ENCODE data around the gene MCCC1. TPM values are rescaled to one million over a fixed set of nuclear protein-coding genes. Genes with fewer than 3 reads are reported as not detected.

The MCCC1 gene
- total and polyA plus RNA-seq, 2 experiments from 2014 or later: 30.8 to 37.7 TPM

DNA sequence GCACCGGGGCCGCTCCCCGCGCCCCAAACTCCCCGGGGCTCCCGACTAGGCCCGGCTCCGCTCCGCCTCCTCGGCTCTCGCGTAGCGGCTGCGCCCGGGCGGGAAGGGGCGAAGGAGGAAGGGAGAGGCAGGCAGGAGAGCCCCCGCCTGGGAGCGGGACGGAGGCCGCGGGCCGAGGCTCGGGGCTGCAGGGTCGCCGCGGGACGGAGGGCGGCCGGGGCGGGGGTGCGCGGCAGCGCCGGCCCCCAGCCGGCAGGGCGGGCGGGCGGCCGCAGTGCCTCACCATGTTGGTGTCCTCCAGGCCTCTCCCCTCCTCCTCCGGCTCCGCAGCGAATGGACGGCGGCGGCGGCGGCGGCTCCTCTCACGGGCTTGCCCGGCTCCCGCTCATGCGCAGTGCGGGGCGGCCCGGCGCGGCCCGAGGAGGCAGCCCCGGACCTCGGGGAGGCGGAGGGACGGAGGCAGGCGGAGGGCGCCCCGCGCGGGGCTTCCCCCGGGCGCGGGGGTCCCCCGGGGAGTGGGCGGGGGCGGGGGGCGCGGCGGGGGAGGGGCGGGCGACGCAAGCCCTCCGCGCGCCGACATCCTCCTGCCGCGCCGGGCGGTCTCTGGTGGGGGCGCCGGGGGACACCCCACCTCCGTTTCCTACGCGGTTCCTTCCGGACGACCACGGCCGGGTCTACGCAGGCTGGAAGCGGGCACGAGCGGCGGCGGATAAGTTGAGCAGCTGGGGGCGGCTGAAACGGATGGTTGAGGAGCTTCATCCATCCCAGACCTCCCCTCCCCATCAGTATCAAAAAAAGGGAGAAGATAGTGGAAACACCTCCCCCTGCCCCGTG is 118.9 kb downstream of the MCCC1 start, which contains the start of gene DCUN1D1:
DCUN1D1 (minus strand) TSS at position 335 of the 834 bp plus-strand sequence; CDS start at position 286, 49 bp downstream.
- H3K4me1 ChIP-seq (ENCODE audit: insufficient read depth): peaks cover 12% of the 10 kb centered on the region

DNA sequence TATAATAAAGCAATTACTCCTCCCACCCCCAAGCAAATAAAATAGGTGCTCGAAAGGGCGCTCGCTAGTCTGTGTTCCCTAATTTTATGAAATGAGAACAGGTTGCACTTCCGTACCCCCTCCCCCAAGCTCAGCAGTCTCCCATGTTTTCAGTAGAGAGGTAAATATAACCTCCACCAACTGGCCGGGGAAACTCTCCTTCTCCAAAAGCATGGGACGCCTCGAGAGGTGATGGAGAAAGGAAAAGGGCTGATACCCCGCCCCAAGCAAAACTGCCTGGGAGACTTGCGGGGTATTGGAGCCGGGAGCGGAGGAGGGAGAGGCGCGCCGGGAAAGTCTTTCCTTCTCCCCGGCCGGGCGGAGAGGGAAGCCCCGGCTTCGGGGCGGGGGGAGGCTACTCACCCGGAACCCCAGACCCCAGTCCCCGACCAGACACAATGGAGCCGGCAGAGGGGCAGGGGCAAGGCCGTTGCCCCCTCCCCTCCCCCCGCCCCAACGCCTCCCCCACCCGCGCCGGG is 119.6 kb downstream of the MCCC1 start:
- Histone ChIP-seq H3K4me1 (ENCODE audit: insufficient read depth) (peaks cover 12% of the 10 kb centered on the region), H4K20me1 (ENCODE audit: insufficient read depth, poor library complexity, severe bottlenecking) (peaks cover 25% of the 10 kb centered on the region), H2AFZ (peak overlapping the region; percentile 93), H3K9me3 (ENCODE audit: low read depth) (no peaks in the 10 kb centered on the region), H3K27me3 (no peaks in the 10 kb centered on the region), H3K27ac (peak overlapping the region; percentile 77), H3K9me2 (replicated peaks; ENCODE audit: insufficient read depth) (no peaks in the 10 kb centered on the region), H3K79me2 (peaks cover 53% of the 10 kb centered on the region), H3K36me3 (replicated peaks; ENCODE audit: insufficient read depth, low read depth) (no peaks in the 10 kb centered on the region), H3K4me2 (peak overlapping the region; percentile 92), H3K4me3 (peak overlapping the region; percentile 94)
- WGBS (ENCODE audit: low lambda C conversion rate, missing lambda C conversion rate): under 1% methylated on average over 11 of the region's 29 CpGs
- no peak for TF ChIP-seq EZH2phosphoT487 (IDR thresholded peaks at IDR 0.05; ENCODE audit: low read depth, severe bottlenecking, unreplicated experiment)
- TF ChIP-seq EZH2 (IDR thresholded peaks at IDR 0.05; ENCODE audit: borderline replicate concordance): no peak
- TF ChIP-seq CTCF (IDR thresholded peaks at IDR 0.05; ENCODE audit: poor library complexity): no peak
- DNase-seq (ENCODE audit: low spot score): peak; percentile 55

More for the DNA sequence above, 118.9 kb downstream of the MCCC1 start, which contains the start of gene DCUN1D1:
- peaks cover 46% of the 10 kb centered on the region for H3K79me2 ChIP-seq
- peak within 1 kb of the TSS; percentile 94 for H3K4me3 ChIP-seq
- H3K27me3 ChIP-seq: no peaks in the 10 kb centered on the region
- H4K20me1 ChIP-seq (ENCODE audit: insufficient read depth, poor library complexity, severe bottlenecking): peaks cover 25% of the 10 kb centered on the region
- TF ChIP-seq CTCF (IDR thresholded peaks at IDR 0.05; ENCODE audit: poor library complexity): no peak
- TF ChIP-seq EZH2phosphoT487 (IDR thresholded peaks at IDR 0.05; ENCODE audit: low read depth, severe bottlenecking, unreplicated experiment): no peak
- no peak for TF ChIP-seq EZH2 (IDR thresholded peaks at IDR 0.05; ENCODE audit: borderline replicate concordance)
- peak within 1 kb of the TSS; percentile 98 for H2AFZ ChIP-seq
- no peaks in the 10 kb centered on the region for H3K36me3 ChIP-seq (replicated peaks; ENCODE audit: insufficient read depth, low read depth)
- H3K27ac ChIP-seq: peak within 1 kb of the TSS; percentile 77
- peak within 1 kb of the TSS; percentile 92 for H3K4me2 ChIP-seq
- DNase-seq (ENCODE audit: low spot score): peak; percentile 95
- no peaks in the 10 kb centered on the region for H3K9me3 ChIP-seq (ENCODE audit: low read depth)
- 3% methylated on average over 45 of the region's 106 CpGs for WGBS (ENCODE audit: low lambda C conversion rate, missing lambda C conversion rate)
- H3K9me2 ChIP-seq (replicated peaks; ENCODE audit: insufficient read depth): no peaks in the 10 kb centered on the region

DNA sequence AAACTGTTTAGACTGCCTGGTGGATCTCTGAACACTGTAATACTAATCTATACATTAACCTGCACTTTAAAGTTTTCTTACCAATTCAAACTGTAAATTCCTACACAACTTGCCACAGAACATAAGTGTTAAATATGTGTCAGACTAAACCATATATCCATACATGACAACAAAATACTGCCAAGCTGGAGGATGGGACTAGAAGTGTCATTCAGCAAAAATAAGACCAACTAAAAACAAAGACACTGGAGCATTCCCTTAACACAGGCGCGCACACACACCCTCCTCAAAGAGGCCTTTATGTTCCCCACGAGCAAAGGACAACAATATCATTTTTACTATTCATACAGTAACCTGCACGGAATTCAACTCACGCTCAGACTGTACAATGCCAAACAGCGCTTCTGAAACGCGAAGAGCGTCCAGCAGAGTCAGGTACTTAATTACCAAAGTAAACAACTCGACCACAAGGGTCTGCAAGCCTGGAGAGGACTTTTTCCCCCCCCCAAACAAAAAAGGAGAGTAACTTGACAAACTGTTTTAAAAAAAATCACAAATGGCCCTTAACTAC is 120.1 kb downstream of the MCCC1 start:
- Histone ChIP-seq H3K4me2 (peak overlapping the region; percentile 92), H3K27me3 (no peaks in the 10 kb centered on the region), H3K4me3 (peak overlapping the region; percentile 94), H3K9me3 (ENCODE audit: low read depth) (no peaks in the 10 kb centered on the region), H2AFZ (peak overlapping the region; percentile 93), H3K79me2 (peaks cover 58% of the 10 kb centered on the region), H3K4me1 (ENCODE audit: insufficient read depth) (peaks cover 12% of the 10 kb centered on the region), H3K9me2 (replicated peaks; ENCODE audit: insufficient read depth) (no peaks in the 10 kb centered on the region), H3K27ac (peak overlapping the region; percentile 77), H4K20me1 (ENCODE audit: insufficient read depth, poor library complexity, severe bottlenecking) (peaks cover 25% of the 10 kb centered on the region), H3K36me3 (replicated peaks; ENCODE audit: insufficient read depth, low read depth) (no peaks in the 10 kb centered on the region)
- WGBS (ENCODE audit: low lambda C conversion rate, missing lambda C conversion rate): 2% methylated on average over 10 of the region's 10 CpGs
- TF ChIP-seq EZH2 (IDR thresholded peaks at IDR 0.05; ENCODE audit: borderline replicate concordance) (no peak), CTCF (IDR thresholded peaks at IDR 0.05; ENCODE audit: poor library complexity) (no peak), EZH2phosphoT487 (IDR thresholded peaks at IDR 0.05; ENCODE audit: low read depth, severe bottlenecking, unreplicated experiment) (no peak)
- DNase-seq (ENCODE audit: low spot score): peak; percentile 18

Measured in hepatocyte (in vitro differentiated cells).